Stimulated activated CD4-positive, alpha-beta T cell treated with anti-CD3 and anti-CD28 coated beads, Interleukin-15, amount 100 ng/mL, for 24 hours (primary cell): Measurements from ENCODE around the gene RCL1.

Experiments
- DNase-seq: peaks from one replicate; pipeline ENCODE4 v3.0.0-alpha.2; 2020

Gene RCL1

DNA sequence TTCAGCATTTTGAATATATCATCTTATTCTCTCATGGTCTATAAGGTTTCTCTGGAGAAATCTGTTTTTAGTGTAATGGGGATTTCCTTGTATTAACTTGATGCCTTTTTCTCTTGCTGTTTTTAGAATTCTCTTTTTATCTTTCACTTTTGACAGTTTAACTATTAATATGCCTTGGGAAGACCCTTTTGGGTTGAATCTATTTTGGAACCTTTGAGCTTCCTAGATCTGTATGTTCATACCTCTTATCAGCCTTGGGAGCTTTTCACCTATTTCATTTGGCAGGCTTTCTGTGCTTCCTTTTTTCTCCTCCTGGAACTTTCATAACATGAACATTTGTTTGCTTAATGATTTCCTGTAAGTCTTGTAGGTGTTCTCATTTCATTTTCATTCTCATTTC is 22.2 kb downstream of the RCL1 start:
- DNase-seq = no peak

DNA sequence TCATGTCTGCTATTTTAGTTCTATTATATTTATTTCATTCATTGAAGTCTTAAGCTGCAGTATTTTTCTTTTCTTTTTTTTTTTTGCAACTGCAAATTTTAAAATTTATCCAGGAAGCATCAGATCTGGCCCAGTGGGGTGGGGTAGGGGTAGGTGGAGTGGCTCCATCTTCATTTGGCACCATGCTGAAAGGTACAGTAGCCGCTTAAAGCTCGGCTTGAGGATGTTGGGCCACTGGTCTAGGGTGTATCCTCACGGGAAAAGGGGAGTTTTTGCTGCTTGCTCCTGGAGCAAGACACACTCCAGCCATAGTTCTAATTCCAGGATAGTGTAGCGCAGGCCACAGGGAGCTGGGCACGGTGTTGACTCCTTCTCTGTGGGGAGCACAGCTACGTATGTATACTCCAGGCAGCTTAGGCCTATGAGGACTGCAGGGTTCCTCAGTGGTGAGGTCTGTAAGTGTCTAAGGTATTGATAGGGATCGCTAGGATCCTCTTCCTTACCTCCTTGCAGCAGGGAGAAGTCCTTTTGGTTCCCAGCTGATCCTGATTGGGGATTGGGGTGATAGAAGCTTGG is 22.7 kb downstream of the RCL1 start:
- DNase-seq = no peak

DNA sequence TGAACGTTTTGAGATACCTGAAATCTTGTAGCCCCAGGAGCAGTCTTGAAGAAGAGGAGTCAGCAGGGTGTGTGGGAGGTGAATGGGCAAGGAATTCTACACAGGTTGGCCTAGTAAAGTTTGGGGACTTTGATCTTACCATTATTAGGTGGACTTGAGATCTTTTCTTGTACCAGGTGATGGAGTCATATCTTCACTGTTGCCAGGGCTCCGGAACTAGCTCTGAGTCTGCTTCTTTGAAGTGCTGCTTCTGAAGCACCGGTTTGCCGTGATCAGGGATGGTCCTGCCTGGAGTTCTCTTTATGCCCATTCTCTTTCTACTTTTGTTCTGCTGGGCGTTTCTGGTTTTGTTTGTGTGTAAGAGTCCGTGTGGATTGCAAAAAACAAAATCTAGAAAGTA is 27.4 kb downstream of the RCL1 start:
- no peak for DNase-seq

DNA sequence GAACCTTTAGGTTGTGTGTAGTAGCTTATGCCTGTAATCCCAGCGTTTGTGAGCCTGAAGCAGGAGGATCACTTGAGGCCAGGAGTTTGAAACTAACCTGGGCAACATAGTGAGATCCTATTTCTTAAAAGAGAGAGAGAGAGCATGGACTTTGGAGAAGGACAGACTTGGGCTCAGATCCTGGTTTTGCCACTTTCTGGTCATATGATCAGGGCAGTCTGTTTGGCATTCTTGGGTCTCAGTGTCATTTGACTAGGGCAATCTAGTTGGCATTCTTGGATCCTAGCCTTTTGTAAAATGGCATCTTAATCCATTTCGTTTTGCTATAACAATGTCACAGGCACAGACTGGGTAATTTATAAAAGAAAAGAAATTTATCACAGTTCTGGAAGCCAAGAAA is 28.4 kb downstream of the RCL1 start:
- DNase-seq = no peak

DNA sequence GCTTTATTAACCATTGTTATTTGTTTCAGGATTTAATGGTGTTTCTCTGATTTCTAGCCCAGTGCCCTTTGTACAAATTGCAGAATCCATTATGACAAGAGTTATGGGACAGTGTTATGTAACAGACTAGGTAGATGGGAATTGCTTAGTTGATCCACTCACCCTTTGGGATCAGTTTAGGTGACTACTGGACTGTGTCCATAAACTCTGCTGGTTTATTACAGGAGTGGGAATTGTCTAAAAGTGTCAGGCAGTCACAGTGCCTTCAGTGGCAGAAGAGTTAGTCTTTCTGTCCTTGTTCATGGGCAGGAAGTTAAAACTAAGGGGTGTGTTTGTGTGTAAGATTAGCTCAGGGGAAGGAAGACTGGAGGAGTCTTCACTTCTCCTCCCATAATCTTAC is 29.3 kb downstream of the RCL1 start:
- DNase-seq = no peak

DNA sequence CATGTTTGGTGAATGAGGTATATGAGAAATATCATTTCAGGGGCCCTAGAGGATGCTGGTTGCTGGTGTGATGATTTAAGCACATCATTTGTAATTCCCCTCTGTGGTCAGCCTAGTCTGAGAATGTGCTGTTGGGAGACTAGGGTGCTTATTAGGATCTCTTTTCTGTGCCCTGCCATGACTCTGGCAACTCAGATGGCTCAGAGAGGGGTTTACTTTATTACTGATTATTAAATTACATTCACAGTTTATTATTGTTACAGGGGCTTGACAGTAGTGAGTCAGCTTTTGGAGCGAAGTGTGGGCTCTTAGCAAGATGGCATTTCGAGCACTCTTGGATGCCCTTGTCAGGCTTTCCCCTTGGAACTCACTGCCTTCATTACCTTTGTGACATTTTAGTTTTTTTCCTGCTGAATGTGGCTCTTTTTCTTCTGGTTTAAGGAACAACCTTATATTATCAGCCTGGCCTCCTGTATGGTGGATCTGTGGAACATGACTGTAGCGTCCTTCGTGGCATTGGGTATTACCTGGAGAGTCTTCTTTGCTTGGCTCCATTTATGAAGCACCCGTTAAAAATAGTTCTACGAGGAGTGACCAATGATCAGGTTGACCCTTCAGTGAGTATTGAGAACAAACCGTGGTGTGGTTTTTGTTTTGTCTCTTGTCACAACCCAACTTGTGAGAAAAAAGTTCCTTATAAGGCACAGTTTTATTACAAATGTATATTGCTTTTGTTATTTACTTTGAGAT is 33.8 kb downstream of the RCL1 start:
- no peak for DNase-seq

DNA sequence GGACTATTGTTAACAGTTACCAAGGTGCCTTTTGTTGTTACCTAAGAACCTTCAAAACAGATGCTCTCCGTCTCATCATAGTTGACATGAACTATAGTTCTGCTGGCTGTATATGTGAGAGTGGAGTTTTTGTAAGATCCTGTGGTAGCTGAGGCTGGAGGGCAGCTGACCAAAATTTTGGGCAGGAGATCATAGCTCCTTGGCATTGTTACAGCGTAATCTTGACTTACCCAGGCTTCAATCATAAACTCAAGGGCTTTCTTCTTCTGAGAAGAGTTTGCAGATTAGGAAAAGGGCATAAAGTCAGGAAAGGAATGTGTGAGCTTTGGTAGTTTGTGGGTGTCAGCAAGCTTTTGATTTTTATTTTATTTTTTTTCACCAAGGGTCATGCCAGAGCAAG is 34.5 kb downstream of the RCL1 start:
- DNase-seq = no peak

DNA sequence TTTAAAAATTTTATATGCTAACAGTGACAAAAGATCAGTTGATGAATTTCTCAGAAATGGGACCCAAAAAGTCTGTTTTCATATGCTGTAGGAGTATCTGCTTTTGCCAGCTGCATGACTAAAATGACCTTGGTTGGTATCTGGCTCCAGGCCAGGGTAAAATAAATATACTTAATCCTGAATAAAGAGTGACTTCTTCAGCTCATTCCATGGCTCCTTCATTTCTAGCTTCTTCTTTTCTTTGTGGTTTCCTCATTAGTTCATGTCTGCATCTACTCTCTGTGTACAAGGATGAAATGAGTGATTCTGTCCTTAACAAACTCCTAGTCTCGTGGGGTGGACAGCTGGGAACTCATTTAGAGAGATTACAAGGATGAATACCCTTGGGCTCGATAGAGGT is 36.0 kb downstream of the RCL1 start:
- DNase-seq = no peak

DNA sequence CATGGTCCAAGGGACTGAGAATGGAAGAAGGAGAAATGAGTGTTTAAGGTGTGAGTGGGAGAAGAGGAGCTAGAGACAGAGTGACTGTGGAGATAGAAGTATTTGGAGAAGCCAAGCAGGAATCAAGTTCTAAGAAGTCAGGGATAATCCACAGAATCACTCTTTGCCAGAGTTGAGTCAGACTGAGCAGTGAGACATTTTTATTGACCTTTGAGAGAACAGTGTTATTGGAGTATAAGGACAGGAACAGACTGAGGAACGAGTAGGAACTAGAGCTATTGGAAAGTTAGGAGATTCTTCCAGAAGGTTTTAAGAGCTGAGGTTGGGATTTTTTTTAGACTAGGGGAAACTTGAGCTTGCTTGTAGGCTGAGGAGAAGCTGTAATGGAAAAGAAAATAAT is 37.2 kb downstream of the RCL1 start:
- DNase-seq = no peak

DNA sequence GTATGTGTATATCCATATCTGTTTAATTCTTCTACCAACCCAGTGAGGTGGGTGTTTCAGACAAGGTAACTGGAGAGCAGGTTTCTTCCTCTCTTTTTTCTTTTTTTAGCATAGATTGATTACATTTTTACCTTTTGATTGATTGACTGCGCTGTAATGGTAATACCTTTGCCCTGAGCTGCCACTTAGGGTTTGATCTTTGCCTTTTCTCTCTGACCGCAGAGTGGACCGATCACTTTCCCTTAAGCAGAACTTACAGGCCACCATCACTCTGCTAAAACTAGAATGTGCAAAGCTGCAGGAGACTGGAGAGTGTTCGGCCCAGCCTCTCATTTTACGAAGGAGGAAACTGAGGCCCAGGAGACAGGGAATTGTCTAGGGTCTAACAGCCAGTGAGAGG is 38.0 kb downstream of the RCL1 start:
- no peak for DNase-seq

DNA sequence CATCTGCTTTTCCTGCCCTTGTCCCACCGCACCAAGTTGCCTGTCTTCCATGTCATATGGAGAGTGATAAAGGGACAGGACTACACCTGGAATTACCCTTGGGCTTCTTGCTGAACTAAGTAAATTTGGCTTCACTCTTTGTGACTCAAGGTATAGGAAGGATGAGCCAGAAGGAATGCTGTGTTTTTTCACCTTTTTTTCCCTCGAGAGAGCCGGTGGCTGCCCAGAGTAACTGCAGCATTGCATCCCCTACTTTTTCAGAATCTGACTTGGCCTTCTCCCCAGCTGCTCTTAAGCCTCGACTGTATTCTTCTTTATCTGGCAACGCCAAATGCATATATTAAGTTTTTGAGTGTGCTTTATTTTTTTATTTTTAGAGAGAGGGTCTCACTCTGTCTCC is 38.4 kb downstream of the RCL1 start:
- DNase-seq = no peak

DNA sequence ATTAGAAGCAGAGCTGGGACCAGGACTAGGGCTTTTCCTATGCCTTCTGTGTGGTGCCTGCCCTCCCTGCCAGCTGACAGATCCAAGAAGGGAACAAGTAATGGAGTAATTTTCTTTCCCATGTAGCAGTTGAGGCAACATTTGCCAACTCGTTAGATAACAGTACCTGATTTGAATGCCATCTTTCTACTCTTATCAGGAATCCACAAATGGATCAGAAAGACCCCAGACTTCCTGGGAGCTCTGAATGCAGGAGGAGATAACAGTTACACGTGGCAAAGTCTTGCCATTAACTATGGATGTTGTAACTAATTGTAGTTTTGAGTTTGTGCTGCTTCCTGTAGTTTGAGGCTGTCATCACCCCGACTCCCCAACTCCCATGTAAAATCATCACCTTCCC is 39.2 kb downstream of the RCL1 start:
- no peak for DNase-seq

DNA sequence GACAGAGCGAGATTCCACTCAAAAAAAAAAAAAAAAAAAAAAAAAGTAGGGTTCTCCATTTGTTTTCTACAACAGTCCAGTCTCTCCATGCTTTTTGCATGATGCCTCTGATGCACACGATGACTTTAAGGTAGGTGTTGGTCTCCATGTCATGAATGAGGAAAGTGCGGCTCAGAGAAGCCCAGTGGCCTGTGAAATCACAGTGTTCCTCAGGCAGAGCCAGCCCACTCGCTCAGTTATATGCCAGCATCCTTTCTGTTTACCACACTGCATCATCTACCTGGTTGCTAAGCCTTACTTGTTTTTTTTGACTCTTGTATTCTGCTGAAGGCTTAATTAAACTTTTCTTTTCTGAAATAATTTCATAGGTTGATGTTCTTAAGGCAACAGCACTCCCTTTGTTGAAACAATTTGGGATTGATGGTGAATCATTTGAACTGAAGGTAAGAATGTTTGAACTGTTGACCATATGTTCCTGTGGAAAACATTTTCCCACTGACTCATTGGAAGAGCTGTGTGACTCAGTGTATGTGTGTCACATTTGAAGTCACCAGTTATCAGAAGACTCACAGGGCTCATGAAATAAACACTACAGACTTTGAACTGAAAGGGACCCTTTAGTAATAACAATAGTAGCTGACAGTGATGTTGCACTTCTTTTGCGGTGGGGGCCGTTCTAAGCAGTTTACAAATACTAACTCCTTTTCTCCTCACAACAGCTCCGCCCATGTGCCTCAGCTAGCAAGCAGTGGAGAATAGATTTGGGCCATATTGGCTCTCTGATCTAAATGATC is 40.2 kb downstream of the RCL1 start:
- peak; percentile 74 for DNase-seq

DNA sequence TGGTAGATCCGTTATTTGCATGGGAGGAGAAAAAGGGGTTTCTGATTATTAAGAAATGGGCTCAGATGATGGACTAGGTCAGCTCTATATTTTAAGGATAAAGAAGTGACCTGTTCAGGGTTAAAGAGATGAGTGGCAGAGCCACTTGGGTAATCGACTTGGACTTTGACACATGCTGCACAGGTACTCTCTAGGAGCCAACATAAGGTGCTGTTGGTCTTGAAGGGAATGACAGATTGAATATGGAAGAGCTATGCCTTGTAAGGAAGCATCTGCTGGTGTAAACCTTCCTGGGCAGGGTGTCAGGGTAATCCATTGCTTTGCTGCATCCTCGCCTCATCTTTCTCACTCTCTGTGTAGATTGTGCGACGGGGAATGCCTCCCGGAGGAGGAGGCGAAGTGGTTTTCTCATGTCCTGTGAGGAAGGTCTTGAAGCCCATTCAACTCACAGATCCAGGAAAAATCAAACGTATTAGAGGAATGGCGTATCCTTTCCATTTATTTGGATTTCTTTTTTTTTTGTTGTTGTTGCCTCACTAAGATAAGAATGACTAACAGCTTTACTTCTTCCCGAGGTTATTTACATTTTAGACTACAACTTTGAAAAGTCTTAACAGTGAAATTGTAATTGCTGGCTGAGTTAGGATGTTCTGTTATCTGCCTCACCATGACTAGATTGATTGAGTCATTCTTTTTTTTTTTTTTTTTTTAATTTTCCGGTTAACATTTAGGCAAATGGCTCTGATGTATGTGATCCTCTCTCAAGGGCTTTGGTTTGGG is 41.2 kb downstream of the RCL1 start:
- DNase-seq = no peak

DNA sequence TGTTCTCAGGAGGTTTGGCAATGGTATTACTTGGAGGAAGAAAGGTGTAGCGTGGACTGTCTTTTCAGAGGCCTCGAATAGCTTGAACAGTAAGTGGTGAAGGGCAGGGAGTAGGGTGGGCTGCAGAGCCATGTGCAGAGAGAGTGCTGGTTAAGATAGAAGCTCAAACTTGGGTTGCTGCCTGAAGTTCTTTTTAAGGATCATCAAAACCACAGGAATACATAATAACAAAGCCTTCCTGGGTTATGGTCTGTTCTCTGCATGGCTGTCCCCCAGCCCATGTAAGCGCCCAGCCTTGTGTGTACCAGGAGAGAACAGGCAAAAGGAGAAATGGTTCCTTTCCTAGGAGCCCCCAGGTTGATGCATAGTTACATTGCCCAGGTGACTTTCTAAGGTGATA is 43.9 kb downstream of the RCL1 start:
- DNase-seq = no peak

DNA sequence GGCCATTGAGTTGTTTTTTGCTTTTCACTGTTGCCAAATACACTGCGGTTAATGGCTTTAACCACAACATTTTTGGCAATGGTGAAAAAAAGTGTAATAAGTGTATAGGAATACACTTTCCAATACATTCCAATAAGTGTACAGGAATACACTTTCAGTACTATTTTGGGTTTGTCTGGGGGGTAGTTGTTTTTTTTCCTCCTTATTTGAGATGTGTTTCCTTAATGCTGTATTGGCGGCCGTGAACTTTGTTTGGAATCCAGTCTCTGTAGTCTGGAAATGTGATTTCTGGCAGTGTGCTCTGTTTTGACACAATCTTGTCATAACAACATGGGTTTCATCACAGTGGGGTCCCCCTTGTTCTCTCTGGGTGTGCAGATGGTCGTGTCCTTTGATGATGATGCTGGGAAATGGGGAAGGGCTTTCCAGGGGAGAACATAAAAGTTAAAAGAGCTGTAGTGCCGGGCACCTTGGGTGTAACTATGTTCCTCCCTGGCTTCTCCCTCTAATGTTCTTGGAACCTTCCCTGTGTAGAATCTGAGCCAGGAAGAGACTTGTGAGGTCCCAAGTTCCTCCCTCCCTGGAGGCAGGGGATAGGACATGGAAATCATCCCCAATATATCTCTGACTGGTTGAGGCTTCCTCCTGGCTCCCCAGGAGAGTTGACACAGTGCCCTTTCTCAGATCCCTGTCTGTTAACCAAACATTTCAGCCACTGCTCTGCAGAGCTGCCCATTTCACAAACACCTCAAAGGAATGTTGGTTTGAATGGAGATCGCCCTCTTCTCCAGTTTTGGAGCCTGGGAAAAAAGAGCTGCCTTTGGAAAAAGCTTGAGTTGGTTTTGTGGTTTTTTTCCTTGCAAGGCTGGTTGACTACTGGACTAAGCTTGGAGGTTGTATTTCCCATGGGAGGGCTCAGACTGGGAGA is 44.8 kb downstream of the RCL1 start:
- no peak for DNase-seq

DNA sequence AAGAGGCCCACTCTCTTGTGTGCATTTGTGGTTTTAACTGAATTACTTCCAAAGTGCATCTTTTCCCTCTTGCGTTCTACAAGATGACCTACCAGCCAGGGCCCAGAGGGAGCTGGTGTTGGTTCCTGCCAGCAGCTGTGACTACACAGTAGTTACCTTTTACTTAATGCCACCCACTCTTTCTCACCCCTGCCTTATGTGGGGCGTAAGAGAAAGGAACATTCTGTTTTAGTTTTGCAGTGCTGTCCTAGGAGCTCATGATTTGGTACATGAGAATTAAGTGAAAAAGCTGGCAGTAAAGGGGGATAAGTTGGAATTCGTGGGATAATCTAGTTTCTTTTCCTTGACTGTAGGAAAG is 45.4 kb downstream of the RCL1 start:
- DNase-seq = peak; percentile 7

DNA sequence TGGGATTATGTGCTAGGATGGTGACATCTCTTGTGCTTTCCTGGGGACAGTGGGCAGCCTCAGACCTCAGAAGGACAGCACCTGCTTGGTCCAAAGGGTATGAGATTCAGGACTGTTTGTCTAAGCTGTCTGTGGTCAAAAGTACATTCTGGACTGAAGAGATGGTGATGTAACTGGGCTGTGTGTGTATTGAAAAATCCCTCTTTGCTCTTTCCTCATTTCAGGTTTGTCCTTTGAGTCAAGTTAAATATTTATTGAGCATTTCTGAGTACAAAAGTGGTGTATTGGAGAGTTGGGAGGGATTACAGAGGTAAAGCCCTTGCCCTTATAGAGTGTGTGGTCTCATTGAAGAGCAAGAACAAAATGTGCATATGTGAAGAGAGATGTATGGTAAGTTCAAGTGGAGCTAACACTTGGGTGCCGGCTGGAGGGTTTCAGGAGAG is 46.7 kb downstream of the RCL1 start:
- no peak for DNase-seq

DNA sequence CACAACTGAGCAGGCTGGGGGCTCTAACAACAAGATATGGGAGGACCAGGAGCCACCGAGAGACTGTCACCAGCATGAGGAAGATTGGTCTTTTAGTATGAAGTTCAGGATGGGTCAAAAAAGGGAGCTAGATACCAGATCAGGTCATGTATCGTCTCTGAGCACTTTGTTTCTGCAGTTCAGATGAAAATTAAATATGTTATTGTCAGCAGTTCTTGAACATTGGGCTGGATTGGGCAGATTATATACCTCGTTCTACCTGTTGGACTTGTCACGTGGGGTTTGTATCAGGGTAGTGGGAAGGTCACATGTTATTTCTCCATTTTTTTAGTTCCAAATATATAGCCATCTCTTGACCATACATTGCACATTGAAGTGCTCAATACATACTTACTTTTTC is 47.3 kb downstream of the RCL1 start:
- no peak for DNase-seq

DNA sequence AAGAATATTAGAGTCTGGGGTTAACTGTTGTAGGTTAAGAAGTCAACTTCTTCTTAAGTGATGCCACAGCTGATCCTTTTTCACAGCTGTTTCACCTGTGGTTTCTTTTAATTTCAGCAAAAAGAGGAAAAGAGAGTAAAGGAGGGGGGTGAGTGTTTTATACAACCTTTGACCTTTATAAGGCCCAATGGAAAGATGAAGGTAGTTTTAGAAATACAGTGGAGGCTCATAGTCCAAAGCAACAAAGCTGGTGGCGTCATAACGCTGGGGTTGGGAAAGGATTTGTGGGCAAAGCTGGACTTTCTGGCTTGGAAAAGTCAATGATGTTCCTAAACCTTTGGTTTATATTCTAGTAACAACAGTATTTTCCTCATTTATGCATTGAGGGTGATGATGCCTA is 49.5 kb downstream of the RCL1 start:
- no peak for DNase-seq

DNA sequence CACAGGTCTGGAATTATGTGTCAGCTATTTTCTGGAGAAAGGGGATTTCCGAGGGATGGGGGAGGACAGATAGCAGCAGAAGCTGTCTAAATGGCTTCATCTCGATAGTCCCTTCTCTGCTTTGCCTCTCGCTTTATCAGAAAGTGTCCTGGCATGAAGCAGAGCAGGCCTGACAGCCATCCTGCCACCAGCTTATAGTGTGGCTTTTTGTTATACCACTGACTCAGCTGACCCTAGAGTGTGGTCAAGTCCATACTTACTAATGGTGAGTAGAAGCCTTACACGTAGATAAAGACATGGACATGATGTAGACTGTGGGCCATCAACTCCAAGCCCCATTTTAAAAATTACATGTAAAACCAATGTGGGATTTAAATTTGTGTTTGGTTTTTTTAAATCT is 50.0 kb downstream of the RCL1 start:
- no peak for DNase-seq

DNA sequence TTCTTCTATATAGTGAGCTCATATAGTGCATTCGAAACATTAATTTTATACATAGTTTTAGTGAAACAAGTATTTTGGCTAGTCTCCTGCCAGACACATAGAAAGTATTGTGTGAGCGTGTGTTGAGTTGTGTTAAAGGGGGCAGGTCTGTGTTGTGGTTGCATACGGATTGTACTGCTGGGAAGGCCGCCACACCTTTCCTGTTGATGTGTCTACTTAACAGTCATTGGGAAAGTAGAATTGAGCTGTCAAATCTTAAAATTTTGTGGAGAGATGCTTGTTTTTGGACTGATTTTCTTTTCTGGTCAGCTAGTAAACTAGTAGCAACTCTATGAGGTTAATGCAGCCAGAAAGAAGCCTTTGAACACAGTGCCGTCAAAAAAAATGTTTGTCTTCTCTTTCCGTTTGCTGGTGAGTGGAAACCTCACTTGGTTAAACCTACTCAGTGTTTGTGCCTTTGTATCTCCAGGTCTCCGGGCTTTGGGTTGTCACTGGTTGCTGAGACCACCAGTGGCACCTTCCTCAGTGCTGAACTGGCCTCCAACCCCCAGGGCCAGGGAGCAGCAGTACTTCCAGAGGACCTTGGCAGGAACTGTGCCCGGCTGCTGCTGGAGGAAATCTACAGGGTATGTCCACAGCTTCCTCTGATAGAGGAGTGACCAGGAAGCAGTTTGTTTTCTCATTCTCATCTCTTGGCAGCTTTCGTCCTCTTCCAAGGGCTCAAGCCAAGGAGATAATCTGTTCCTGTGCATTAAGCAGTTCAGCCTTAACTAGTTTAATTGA is 51.5 kb downstream of the RCL1 start:
- DNase-seq = no peak
